SK-N-SH treated with all-trans-retinoic acid at 6 μM for 48 hours (cell line): ENCODE data around the gene PGGT1B.

Source experiments
- CREB5 ChIP-seq: fragments of 250-450 bp; sonication (Bioruptor Pico); IDR thresholded peaks from 2 replicates; pipeline ENCODE4 v1.5.1; 2020; ENCODE audit warnings: low read depth, mild to moderate bottlenecking, moderate library complexity
- ESRRG ChIP-seq: fragments of 250-450 bp; sonication (Bioruptor Pico); IDR thresholded peaks from 2 replicates; pipeline ENCODE4 v1.6.1; 2021; ENCODE audit warnings: mild to moderate bottlenecking
- RARB ChIP-seq: fragments of 250-450 bp; sonication (Bioruptor Pico); IDR thresholded peaks from 2 replicates; pipeline ENCODE4 v1.8.0; 2021; ENCODE audit warnings: mild to moderate bottlenecking, moderate library complexity
- TOX ChIP-seq: fragments of 250-450 bp; sonication (Bioruptor Pico); IDR thresholded peaks from 2 replicates; pipeline ENCODE4 v1.8.0; 2021; ENCODE audit warnings: mild to moderate bottlenecking, moderate library complexity, borderline replicate concordance
- ZFP30 ChIP-seq: fragments of 450-650 bp; formaldehyde crosslinking; IDR thresholded peaks from 2 replicates; pipeline ENCODE4 v1.5.0; 2022; ENCODE audit warnings: mild to moderate bottlenecking, moderate library complexity
- ZNF70 ChIP-seq: fragments of 450-650 bp; formaldehyde crosslinking; IDR thresholded peaks from 2 replicates; pipeline ENCODE4 v1.5.0; 2020; ENCODE audit warnings: mild to moderate bottlenecking, moderate library complexity

DNA sequence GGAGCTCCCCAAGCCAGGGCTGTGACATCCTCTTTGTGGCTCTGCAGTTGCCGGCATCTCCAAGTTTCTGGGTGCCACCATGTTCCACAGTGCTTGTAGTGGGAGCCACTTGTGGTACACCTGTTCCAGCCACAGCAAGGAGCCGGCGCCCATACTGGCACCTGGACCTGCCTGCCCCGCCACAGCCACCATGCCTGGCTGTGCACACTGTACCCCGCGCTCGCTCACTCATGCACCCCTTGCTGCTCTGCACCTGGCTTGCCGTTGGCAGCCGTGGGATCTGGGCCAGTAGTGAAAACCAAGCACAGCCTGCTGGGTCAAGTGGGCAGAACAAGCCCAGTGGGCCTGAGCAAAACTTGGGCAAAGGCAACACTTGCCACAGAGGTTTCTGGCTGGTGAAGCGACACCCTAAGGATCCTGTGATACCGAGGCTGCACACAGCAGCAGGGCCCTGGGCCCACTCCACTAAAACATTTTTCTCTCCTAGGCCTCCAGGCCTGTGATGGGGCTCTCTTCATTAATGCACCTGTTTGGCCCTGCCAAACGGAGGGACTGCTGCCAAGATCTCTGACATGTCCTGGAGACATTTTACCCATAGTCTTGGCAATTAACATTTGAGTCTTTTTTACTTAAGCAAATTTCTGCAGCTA is 95.8 kb downstream of the PGGT1B start:
- TF ChIP-seq ZFP30 (CRISPR knock-in tag): no peak
- no peak for TF ChIP-seq ZNF70 (CRISPR knock-in tag)
- no peak for TF ChIP-seq RARB (CRISPR knock-in tag)
- TF ChIP-seq CREB5 (CRISPR knock-in tag): no peak
- TF ChIP-seq ESRRG: no peak
- no peak for TF ChIP-seq TOX (CRISPR knock-in tag)
